GM21529 (cell line): ENCODE measurements around the gene KYNU.
"Not testable (repeated sequence)": the region's sequence is repeated elsewhere in the genome, so short reads cannot be mapped to it uniquely, and the experiment has no call there.

ENCODE experiments used
- ATAC-seq: cut with Tn5 transposase; IDR thresholded peaks from one replicate; pipeline ENCODE4 v1.9.1; 2021; ENCODE audit not compliant: unreplicated experiment

KYNU gene

GRCh38 chr2:142914507-142915313, 37.2 kb downstream of the KYNU start:
- ATAC-seq: peak; percentile 99

GRCh38 chr2:142915502-142915901, 38.0 kb downstream of the KYNU start:
- ATAC-seq: no peak

GRCh38 chr2:142918624-142919023, 41.2 kb downstream of the KYNU start:
- ATAC-seq: no peak

GRCh38 chr2:142920571-142920970, 43.1 kb downstream of the KYNU start:
- no peak for ATAC-seq

GRCh38 chr2:142926445-142926844, 49.0 kb downstream of the KYNU start:
- ATAC-seq: no peak

GRCh38 chr2:142930835-142931398, 53.5 kb downstream of the KYNU start:
- ATAC-seq: no peak

- ATAC-seq: no peak
These were observed 56.5 kb downstream of the KYNU start for GRCh38 chr2:142933916-142934315.

- ATAC-seq: no peak
These were observed 58.2 kb downstream of the KYNU start for GRCh38 chr2:142935563-142936089.

GRCh38 chr2:142936629-142937028, 59.2 kb downstream of the KYNU start:
- ATAC-seq: no peak

GRCh38 chr2:142937347-142937746, 59.9 kb downstream of the KYNU start:
- no peak for ATAC-seq

- no peak for ATAC-seq
These were observed 60.8 kb downstream of the KYNU start for GRCh38 chr2:142938240-142938639.

GRCh38 chr2:142940606-142941223, 63.3 kb downstream of the KYNU start:
- no peak for ATAC-seq

- no peak for ATAC-seq
These were observed 65.2 kb downstream of the KYNU start for GRCh38 chr2:142942690-142943089.

- no peak for ATAC-seq
These were observed 66.8 kb downstream of the KYNU start for GRCh38 chr2:142944264-142944663.

GRCh38 chr2:142944721-142945120, 67.3 kb downstream of the KYNU start:
- ATAC-seq: no peak

GRCh38 chr2:142946941-142947340, 69.5 kb downstream of the KYNU start:
- ATAC-seq: no peak

GRCh38 chr2:142948723-142949122, 71.3 kb downstream of the KYNU start:
- not testable (repeated sequence) for ATAC-seq

GRCh38 chr2:142950323-142950722, 72.9 kb downstream of the KYNU start:
- not testable (repeated sequence) for ATAC-seq

- ATAC-seq: no peak
These were observed 73.9 kb downstream of the KYNU start for GRCh38 chr2:142951190-142952007.

- no peak for ATAC-seq
These were observed 74.6 kb downstream of the KYNU start for GRCh38 chr2:142952018-142952417.
